ENCODE results near the gene FUT4. TPM values are rescaled to one million over a fixed set of nuclear protein-coding genes. Genes with fewer than 3 reads are reported as not detected.
"Not testable (repeated sequence)": the region's sequence is repeated elsewhere in the genome, so short reads cannot be mapped to it uniquely, and the experiment has no call there.

The FUT4 gene
- total RNA-seq, 2 donors from 2014 or later = 2.9 to 3.2 TPM

- ATAC-seq (no peak), DNase-seq (no peak)
- intact Hi-C loops (cut with DNase I) = no loop called here
These were observed 14.7 kb downstream of the FUT4 start for GRCh38 chr11:94558468-94558867.

GRCh38 chr11:94558932-94559331 is 15.2 kb downstream of the FUT4 start:
- intact Hi-C loops (cut with DNase I) = no loop called here
- no peak for DNase-seq

GRCh38 chr11:94559361-94559760 is 15.6 kb downstream of the FUT4 start:
- intact Hi-C loops (cut with DNase I) = no loop called here
- DNase-seq (no peak), ATAC-seq (no peak)

More at GRCh38 chr11:94558932-94559331, 15.2 kb downstream of the FUT4 start:
- no peak for ATAC-seq

- DNase-seq (no peak), ATAC-seq (no peak)
- intact Hi-C loops (cut with DNase I) = no loop called here
These were observed 17.1 kb downstream of the FUT4 start for GRCh38 chr11:94560834-94561233.

- DNase-seq = no peak
- ATAC-seq = peak; percentile 94 to 99
- intact Hi-C loops (cut with DNase I) = loop anchor here in 1 of 2 donors (2.0 kb wide), 1 partner anchor 45 kb away; no protein-coding TSS in a partner anchor
These were observed 19.6 kb downstream of the FUT4 start for GRCh38 chr11:94563176-94563847.

GRCh38 chr11:94563848-94564467 is 20.2 kb downstream of the FUT4 start:
- intact Hi-C loops (cut with DNase I) = loop anchor here in 1 of 2 donors (2.0 kb wide), 1 partner anchor 45 kb away; no protein-coding TSS in a partner anchor
- DNase-seq (no peak), ATAC-seq (no peak)

- DNase-seq = no peak
- ATAC-seq = no peak
- intact Hi-C loops (cut with DNase I) = no loop called here
These were observed 23.5 kb downstream of the FUT4 start, which contains the start of gene PIWIL4 for GRCh38 chr11:94567181-94567670. PIWIL4 (plus strand) TSS chr11:94567368; CDS start chr11:94567519, 151 bp downstream.

- ATAC-seq (no peak), DNase-seq (no peak)
- intact Hi-C loops (cut with DNase I) = no loop called here
These were observed 24.5 kb downstream of the FUT4 start for GRCh38 chr11:94568200-94568599.

GRCh38 chr11:94568717-94569116 is 25.0 kb downstream of the FUT4 start:
- ATAC-seq (no peak), DNase-seq (no peak)
- intact Hi-C loops (cut with DNase I) = no loop called here

GRCh38 chr11:94572975-94573374 is 29.3 kb downstream of the FUT4 start:
- ATAC-seq; DNase-seq; intact Hi-C loops (cut with DNase I): not testable (repeated sequence)

GRCh38 chr11:94574193-94574961 is 30.7 kb downstream of the FUT4 start:
- ATAC-seq (peak in 1 of 2 donors; percentile 81), DNase-seq (peak; percentile 33)
- intact Hi-C loops (cut with DNase I) = no loop called here

GRCh38 chr11:94576306-94576705 is 32.6 kb downstream of the FUT4 start:
- intact Hi-C loops (cut with DNase I) = no loop called here
- ATAC-seq (no peak), DNase-seq (no peak)

GRCh38 chr11:94577841-94578240 is 34.1 kb downstream of the FUT4 start:
- intact Hi-C loops (cut with DNase I) = no loop called here
- DNase-seq = no peak
- ATAC-seq = no peak

GRCh38 chr11:94581926-94582325 is 38.2 kb downstream of the FUT4 start:
- intact Hi-C loops (cut with DNase I) = no loop called here
- DNase-seq = no peak
- no peak for ATAC-seq

GRCh38 chr11:94583213-94583865 is 39.6 kb downstream of the FUT4 start:
- ATAC-seq (no peak), DNase-seq (no peak)
- intact Hi-C loops (cut with DNase I) = no loop called here

GRCh38 chr11:94583866-94584500 is 40.3 kb downstream of the FUT4 start:
- ATAC-seq (peak; percentile 23 to 48), DNase-seq (no peak)
- intact Hi-C loops (cut with DNase I) = no loop called here

- intact Hi-C loops (cut with DNase I) = no loop called here
- ATAC-seq = no peak
- no peak for DNase-seq
These were observed 41.3 kb downstream of the FUT4 start for GRCh38 chr11:94584978-94585377.

GRCh38 chr11:94585399-94585798 is 41.7 kb downstream of the FUT4 start:
- no peak for DNase-seq
- intact Hi-C loops (cut with DNase I) = no loop called here
- ATAC-seq = no peak

GRCh38 chr11:94586546-94586945 is 42.8 kb downstream of the FUT4 start:
- intact Hi-C loops (cut with DNase I) = no loop called here
- ATAC-seq (no peak), DNase-seq (no peak)

All from left cardiac atrium (tissue), 4 donors.